Activated CD8-positive, alpha-beta memory T cell treated with anti-CD3 and anti-CD28 coated beads, Interleukin-2, amount 50 U/mL, for 1 hour (primary cell): Measurements from ENCODE around the gene NRG4.
"Not testable (repeated sequence)": the region's sequence is repeated elsewhere in the genome, so short reads cannot be mapped to it uniquely, and the experiment has no call there.

Source experiments
- DNase-seq: peaks from one replicate; pipeline ENCODE4 v3.0.0-alpha.2; 2020; ENCODE audit errors: extremely low read depth

Gene NRG4, protein sequence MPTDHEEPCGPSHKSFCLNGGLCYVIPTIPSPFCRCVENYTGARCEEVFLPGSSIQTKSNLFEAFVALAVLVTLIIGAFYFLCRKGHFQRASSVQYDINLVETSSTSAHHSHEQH

DNA sequence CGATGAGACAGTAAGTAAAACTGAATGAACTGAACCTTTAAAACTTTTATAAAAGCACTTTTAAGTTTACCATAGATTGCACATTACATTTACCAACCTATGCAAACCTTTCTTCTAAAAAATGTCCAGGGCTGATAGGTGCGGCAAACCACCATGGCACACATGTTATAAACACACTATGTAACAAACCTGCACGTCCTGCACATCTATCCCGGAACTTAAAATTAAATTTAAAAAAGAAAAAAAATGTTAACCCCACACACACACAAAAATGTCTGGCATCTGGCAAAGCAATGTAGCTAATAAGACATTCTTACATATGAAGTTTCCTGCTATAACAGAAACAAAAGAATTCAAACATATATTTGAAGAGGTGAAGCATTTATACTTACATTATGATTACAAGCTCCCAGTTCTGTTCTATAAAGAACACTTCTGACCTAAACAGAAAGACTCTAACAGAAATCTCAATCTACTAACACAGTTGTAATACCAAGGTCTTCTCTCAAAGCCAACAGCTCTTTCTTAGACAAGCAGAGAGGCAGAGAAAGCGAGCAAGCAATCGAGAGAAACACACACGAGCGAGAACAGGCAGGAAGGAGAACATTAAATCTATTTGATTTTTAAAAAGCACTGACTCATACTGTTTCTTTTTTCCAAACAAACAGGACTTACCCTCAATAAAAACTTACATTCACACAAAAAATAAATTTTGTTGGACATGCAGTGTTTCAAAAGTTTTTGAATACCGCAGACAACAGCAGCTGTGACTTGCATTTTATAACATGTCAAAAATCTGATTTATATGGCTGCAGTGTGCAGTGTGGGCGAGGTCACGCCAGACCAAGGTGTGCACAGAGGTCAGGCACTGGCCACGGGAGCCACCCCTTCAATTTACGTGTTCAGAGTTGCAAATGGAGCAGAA is at the start of gene NRG4:
Gene NRG4 (minus strand): TSS at position 798 of the 925 bp plus-strand sequence. CDS start 1,194 bp downstream, outside the sequence.
- no peak for DNase-seq

DNA sequence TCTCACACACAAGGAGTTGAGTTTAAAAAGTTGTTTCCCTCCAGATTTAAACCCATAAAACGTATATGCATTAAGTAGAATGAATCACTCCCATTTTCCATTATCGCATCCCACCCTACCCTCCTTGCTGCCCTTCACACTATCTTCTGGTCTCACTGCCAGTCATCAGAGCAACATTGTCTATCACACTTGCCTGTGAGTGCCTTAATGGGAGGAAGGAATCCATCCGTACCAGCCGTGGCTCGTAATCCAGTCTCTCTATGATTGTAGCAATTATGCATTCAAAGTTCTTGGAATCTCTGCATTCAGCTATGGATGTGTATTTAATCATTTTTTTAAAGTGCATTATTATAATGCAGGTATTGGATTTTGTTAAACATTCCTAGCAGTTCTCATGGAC is 49.5 kb upstream of the NRG4 start:
- no peak for DNase-seq

DNA sequence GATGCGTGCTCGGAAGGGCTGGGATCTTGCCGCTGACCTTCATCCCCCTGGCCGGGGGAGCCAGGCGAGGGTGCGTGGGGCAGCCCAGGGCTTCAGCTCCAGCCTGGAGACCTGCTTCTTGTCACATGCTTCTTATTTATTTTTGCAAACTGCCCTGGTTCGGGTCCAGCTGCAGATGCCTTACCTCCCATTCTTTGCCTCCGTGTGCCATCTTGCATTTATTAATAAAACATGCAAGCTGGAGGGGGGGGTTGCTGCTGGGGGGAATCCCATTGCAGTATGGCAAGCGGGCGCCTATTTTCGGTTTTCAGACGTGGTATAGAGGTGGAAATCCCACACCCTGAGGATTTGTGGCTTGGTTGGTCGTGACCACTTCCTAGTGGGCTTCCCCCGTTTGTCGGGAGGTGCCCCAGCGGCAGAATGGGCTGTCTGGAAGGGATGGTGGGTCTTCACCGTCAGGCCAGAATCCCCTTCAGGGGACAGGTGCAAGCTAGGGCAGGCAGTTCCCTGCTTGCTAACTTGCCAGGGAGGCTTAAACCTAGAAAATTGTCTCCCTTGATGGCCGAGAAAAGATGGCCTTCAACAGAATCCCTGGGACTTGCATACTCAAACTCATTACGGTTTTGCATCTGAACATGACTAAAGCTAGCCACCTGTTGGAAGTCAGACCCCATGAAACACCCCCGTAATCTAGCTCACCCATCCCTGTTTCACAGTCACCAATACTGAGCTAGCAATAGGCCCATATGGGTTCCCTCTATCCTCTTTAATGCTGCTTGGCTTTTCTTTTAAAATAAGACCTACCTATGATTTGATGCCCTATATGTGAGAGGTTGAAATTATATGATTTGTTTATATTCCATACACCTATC is 48.1 kb upstream of the NRG4 start:
- DNase-seq: no peak

DNA sequence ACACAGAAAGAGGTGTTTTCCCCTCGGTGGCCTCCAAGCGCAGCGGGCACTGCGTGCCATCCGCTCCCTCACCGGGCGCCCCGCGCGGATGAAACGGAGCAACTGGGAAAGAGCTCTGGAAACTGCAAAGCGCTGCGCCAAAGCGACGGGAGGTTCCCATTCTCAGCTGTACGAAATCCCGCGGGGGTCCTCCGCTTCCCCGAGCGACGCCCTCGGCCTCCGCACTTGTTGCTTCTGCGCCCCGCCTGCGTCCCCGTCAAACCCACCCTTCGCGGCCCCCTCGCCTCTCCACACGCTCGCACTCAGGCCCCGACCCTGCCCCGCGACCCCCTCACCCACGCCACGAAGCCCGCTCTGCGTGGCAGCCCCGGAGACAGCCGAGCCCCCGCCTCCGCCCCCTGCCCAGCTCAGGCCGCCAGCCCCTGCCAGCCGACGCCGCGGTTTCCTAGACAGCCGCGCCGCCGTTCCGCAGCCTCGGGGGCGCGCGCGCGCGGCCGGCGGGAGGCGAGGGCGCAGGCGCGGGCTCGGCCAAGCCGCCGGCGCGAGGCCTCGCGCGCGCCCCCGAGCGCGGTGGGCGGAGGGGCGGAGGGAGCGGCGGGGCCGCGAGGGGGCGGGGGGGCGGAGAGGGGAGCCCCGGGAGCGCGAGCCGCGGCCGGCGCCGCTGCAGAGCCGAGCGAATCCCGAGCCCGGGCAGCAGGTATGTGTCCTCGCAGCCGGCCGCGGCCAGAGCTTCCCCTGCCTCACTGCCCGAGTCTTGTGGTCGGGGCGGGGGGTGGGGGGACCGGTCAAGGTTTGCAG is 47.3 kb upstream of the NRG4 start, which contains the start of gene TMEM266:
Gene TMEM266 (plus strand): TSS at position 666 of the 798 bp plus-strand sequence. CDS start 74,279 bp downstream, outside the sequence.
- no peak for DNase-seq

DNA sequence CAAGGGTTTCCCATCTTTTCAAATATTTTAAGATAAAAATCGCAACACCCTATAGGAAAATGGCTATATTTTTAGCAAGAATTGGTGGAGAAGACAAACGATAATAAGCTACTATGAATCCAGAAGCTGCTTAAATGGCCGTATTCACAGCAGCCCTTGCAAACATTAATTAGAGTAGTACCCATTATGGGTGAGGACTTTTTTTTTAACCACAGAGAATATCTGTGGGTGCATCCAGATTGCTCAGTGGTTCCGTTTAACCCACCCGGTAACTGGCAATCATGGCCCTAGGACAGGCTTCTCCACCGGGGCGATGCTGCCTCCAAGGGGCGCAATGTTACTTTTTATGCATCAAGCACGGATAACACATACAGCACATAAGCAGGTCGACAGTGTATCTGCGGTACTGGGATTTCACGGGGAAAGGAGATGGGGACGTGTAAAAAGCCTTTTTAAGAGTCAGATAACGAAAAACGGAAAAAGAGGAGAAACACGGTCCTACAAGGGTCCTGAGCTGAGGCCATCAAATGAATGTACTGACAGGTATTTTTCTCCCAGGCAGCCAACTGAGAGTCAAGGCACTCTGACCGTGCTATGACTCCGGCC is 46.6 kb upstream of the NRG4 start:
- no peak for DNase-seq

DNA sequence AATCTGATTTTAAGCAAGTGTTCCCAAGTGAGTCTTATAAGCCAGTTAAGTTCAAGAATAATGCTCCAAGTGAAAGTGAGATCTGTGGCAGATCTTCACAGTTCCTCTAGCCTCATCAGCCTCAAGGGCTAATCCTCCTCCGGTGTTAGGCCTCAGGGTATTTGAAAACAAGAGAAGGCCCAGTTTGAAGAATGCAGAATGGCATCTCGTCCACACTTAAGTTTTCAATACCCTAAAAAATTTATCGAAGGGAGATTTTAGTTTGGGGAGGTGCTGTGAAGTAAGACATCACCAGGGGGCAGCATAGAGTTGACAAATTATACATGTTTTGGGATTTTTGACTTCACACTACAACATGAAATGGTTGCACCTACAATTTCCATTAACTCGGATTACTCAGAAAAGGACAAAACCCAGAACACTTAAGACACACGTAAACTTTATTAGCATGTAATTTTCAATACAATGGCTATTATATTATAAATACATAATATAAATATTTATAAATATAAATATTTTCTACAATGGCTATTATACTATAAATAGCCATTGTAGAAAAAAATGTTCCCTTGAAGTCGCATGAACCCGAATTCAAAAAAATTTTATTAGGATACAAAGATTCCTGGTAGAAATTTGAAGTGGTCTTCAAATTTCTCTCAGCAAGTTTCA is 45.2 kb upstream of the NRG4 start:
- no peak for DNase-seq

DNA sequence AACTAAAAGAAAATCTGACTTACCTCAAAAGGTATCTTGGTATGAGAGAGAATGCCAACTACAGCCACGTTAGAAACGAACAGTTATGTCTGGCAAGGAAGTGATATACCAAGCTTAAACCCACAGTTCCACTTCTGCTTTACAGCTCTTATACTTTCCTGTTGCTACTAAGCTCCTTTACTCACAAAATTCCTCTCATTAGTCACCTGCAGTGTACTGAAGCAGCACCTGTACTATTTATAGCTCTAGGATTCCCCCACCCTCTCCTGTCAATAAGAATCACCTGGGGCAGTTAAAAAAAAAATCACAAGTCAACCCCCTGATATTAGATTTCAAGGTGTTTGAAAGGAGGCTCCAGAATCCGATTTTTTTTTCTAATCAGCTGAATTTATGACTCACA is 44.7 kb upstream of the NRG4 start:
- DNase-seq: no peak

DNA sequence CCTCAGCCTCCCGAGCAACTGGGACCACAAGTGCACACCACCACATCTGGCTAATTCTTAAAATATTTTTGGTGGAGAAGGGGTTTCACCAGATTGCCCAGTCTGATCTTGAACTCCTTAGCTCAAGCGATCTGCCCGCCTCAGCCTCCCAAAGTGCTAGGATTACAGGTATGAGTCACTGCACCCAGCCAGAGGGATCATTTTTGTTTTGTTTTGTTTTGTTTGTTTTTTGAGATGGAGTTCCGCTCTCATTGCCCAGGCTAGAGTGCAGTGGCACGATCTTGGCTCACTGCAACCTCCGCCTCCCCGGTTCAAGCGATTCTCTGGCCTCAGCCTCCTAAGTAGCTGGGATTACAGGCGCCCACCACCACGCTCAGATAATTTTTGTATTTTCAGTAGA is 42.0 kb upstream of the NRG4 start:
- not testable (repeated sequence) for DNase-seq

DNA sequence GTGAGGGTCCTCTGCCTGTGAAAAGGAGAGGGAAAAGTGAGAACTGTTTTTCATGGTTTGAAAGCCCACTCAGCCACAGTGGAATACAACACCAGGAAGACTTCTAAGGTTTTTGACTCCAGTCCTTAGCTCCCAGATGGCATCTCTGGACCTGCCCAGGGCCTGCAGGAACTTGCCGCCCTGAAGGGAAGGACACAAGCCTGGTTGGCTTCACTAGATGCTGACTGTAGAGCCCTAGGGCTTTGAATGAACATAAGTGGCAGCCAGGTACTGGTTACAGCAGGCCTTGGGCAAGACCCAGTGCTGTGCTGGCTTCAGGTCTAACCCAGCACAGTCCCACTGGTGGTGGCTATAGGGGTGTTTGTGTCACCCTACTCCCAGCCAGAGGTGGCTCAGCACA is 26.3 kb upstream of the NRG4 start:
- DNase-seq: no peak

DNA sequence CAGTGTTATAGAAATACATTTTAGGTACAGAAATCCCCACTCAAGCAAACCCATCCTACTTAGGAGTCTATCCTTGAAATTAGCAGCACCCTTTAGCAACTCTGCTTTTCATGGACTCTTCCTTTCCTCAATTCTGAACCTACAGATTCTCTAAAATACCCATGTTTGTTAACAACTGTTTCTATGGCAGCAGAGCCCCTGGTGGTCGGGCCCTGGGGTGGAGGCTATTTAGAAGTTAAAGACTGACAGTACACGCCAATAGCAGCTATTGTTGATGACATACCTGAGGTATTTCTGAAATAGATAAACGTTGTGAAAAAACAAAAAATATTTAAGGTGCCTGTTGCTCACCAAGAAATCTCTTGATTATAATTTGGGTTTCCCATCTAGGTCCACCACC is 23.4 kb upstream of the NRG4 start:
- DNase-seq: no peak

DNA sequence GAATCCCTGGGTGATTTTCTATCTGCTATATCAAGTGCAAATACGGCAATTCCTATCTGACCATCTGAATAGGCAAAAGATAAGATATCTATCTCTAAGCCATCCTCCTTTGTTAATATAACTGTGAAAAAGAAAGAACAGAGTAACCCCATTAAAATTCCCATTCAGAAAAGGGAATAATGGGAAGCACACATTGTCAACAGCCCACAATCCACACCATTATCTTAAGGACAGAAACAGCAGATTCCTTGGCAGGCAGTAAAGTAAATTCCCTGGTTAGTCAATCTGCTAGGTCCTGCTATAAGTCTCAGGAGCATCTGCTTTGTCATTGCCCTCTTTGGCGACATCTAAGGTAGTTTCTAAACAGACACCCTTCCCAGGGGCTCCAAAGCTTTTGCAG is 21.9 kb upstream of the NRG4 start:
- DNase-seq: no peak

DNA sequence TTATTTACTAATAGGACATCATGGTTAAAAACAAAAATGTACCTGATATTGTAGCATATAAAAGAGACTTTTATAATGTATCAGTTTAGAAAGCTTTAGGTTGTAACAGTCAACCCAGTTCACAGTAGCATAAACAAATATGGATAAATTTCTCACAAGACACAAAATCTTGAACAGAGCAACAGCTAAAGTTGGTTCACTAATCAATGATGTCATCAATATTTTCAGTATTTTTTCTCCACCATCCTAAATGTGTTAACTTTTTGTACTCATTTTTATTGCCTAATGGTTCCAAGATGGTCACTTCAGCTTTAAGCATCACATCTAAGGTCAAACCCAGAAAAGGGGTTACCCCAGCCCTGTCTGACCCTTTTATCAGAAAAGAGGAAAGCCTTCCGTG is 21.2 kb upstream of the NRG4 start:
- no peak for DNase-seq

DNA sequence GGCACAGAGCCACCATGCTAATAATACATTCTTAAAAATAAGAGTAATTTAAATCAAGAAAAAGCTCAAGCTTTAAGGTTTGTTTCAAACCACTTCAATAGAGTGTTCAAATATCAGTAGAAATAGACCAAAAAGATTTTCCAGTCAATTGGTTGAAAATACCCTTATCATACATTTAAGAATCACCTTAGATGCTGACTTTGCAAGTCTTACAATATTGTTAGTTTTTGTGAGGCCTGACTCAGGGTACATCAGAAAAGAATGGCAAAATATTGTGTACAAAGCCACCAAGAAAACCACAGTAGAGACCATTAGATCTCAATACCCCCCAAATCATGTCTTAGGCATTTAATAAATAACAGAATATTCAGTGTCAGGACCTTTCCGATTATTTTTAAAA is 19.8 kb upstream of the NRG4 start:
- no peak for DNase-seq

DNA sequence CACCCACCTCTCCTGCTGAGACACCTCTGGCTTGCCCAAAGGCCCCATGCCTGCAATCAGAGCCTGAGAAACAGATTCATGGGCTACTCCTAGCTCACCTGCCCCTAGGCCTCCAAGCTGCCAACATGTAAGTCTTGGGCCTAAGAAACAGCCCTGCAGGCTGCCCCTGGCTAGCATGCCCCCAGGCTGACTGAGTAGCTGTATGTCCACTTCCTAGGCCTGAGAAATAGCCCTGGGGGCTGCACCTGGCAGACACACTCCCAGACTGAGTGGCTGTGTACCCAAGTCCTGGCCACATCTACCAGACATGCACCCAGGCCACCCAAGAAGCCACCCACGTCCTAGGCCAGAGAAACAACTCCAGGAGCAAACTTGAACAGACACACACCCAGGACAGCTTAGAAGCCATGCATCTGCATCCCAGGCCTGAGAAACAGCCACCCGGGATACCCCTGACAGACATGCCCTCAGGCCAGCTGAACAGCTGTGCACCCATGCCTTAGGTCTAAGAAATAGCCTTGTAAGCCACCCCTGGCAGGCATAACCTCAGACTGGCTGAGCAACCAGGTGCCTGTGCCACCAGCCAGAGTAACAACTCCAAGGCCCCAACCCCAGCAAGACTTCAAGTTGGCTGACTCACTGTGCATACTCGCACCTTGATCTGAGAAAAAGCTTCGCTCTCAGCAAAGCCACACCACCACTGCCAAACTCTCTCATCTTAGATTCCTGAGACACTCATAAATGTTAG is 12.0 kb upstream of the NRG4 start:
- no peak for DNase-seq

DNA sequence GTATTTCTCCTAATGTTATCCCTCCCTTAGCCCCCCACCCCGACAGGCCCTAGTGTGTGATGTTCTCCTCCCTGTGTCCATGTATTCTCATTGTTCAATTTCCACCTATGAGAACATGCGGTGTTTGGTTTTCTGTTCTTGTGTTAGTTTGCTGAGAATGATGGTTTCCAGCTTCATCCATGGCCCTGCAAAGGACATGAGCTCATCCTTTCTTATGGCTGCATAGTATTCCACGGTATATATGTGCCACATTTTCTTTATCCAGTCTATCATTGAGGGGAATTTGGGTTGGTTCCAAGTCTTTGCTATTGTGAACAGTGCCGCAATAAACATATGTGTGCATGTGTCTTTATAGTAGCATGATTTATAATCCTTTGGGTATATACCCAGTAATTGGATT is 1.2 kb upstream of the NRG4 start:
- DNase-seq: not testable (repeated sequence)

DNA sequence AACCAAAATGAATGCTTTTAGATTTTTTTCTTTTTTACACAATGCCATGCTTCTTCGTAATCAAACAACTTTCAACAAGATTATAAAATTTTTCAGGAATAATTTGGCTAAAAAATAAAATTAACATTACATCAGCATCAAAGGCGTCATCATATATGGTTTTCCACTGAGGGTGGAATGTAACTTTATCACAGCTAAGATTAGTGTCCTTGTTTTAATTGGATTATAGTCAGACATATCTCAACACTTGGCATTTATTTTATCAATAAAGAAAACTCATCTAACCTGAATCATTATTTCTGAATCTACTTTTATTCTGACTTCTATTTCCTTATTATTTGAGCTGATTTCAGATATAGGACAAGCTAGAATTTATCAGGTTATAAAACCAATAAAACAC is 1.6 kb downstream of the NRG4 start:
- DNase-seq: no peak

DNA sequence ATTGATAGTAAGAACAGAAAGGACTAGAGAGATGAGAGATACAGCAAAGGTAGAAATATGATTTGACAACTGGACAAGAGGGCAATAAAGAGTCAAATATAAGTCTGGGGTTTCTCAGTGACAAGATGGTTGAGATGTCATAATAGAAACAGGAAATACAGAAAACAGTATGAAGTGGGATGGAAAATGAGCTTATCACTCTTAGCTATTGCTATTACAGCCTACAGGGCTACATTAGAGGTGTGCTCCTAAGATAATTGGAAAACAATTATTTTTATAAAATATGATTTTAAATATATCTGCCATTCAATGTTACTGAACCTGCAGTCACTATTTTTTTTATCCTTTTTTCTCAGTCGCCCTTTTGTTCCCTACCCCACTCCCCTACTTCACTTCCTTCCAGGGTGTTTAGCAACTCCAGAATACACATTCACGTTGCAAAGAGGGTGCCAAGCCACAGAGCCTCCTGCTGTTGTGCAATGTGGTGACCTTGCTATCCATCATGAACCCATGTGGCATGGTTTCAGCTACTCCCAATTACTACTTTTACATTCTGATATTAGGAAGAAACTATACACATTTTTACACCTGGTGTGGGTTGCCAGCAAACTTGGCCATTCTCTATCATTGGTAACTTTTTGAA is 6.0 kb downstream of the NRG4 start:
- no peak for DNase-seq

DNA sequence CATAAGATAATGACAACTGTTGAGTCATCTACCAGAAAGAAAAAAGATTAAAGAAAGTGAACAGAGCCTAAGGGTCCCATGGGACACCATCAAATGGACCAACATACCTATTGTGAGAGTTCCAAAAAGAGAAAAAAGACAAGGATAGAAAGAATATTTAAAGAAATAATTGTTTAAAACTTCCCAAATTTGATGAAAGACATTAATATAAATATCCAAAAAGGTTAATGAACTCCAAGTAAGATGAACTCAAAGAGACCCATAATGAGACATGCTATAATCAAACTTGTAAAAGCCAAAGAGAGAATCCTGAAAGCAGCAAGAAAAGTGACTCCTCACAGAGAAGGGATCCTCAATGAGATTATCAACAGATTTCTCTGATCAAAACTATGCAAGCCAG is 8.9 kb downstream of the NRG4 start:
- DNase-seq: no peak

DNA sequence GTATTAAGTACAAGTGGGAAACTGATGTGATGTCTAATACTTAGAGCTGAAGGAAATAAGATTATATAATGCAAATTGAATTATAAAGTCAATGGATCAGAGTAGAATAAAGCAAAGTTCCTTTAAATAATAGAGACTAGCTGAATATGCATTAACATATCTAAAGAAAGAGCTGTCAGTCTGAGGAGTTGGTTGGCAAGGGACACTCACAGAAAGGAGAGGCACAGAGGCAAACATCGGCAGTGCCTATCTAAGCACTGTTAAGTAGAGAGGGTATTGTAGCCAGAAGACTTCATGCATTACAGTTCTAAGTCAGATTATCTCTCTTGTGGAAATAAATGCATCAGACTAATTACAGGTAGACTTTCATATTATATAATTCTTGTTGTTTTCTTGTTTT is 16.6 kb downstream of the NRG4 start:
- no peak for DNase-seq
